NB4 (cell line): ENCODE data around the gene TRAF3IP3.

Source experiments
- CTCF ChIP-seq: IDR thresholded peaks from one replicate; pipeline ENCODE4 v1.5.1; 2012; ENCODE audit warnings: low read depth, low read length
- MYC ChIP-seq: IDR thresholded peaks from 2 replicates; pipeline ENCODE4 v1.6.1; 2011; ENCODE audit warnings: low read depth, low read length
- POLR2A ChIP-seq: IDR thresholded peaks from 2 replicates; pipeline ENCODE4 v1.6.1; 2011; ENCODE audit warnings: mild to moderate bottlenecking; ENCODE audit not compliant: insufficient read length; ENCODE audit errors: extremely low read depth

GRCh38 chr1:209714338-209714737 lies 41.5 kb upstream of the TRAF3IP3 start:
- TF ChIP-seq MYC (no peak), CTCF (no peak), POLR2A (no peak)
